GM19372 (cell line): ENCODE results near the gene XRN1.
"Not testable (repeated sequence)": the region's sequence is repeated elsewhere in the genome, so short reads cannot be mapped to it uniquely, and the experiment has no call there.

Experiments
- ATAC-seq: cut with Tn5 transposase; IDR thresholded peaks from one replicate; pipeline ENCODE4 v1.9.1; 2021; ENCODE audit warnings: mild to moderate bottlenecking, low read depth, moderate library complexity; ENCODE audit not compliant: unreplicated experiment

The XRN1 gene

DNA sequence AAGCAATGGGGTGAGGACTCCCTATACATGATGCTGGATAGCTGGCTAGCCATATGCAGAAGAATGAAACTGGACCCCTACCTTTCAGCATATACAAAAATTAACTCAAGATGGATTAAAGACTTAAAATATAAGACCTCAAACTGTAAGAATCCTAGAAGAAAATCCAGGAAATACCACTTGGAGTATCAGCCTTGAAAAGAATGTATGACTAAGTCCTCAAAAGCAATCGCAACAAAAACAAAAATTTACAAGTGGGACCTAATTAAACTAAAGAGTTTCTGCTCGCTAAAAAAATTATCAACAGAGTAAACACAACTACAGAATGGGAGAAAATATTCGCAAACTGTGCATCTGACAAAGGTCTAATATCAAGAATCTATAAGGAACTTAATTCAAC lies 94.3 kb downstream of the XRN1 start:
- no peak for ATAC-seq

DNA sequence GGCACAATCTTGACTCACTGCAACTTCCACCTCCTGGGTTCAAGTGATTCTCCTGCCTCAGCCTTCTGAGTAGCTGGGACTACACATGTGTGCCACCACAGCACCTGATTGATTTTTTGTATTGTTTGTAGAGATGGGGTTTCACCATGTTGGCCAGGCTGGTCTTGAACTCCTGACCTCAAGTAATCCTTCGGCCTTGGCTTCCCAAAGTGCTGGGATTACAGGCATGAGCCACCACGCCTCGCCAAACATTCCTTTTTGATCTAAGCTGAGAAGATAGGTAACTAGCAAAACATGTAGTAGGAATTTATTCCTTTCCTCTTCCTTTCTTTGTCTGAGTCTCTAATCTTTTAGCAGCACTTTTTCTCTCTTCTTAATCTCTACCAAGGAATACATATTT lies 95.1 kb downstream of the XRN1 start:
- ATAC-seq = not testable (repeated sequence)

- ATAC-seq = no peak
Observed at GRCh38 chr3:142348460-142348859, 99.4 kb downstream of the XRN1 start.

- no peak for ATAC-seq
Observed at GRCh38 chr3:142337994-142338393, 109.8 kb downstream of the XRN1 start.

- no peak for ATAC-seq
Observed at GRCh38 chr3:142332390-142332789, 115.4 kb downstream of the XRN1 start.

DNA sequence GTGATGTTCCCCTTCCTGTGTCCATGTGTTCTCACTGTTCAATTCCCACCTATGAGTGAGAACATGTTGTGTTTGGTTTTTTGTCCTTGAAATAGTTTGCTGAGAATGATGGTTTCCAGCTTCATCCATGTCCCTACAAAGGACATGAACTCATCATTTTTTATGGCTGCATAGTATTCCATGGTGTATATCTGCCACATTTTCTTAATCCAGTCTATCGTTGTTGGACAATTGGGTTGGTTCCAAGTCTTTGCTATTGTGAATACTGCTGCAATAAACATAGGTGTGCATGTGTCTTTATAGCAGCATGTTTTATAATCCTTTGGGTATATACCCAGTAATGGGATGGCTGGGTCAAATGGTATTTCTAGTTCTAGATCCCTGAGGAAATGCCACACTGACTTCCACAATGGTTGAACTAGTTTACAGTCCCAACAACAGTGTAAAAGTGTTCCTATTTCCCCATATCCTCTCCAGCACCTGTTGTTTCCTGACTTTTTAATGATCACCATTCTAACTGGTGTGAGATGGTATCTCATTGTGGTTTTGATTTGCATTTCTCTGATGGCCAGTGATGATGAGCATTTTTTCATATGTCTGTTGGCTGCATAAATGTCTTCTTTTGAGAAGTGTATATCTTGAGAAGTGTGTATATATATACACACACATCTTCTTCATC lies 123.4 kb downstream of the XRN1 start:
- not testable (repeated sequence) for ATAC-seq

- no peak for ATAC-seq
Observed at GRCh38 chr3:142319912-142320311, 127.9 kb downstream of the XRN1 start.

DNA sequence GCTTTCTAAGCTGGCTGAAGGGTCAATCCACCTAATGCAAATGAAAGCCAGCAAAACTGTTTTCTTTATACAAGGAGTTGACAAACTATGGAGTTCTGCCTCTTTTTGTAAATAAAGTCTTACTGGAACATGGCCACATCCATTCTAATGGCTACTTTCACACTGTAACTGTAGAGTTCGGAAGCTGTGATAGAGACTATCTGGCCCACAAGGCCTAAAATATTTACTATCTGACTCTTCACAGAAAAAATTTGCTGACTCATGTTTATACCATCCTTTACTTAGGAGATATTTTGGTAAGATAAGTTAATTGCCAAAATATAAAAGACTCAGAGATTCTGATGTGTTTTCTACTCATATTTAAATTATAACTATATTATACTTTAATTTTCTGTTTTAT lies 128.7 kb downstream of the XRN1 start:
- no peak for ATAC-seq

DNA sequence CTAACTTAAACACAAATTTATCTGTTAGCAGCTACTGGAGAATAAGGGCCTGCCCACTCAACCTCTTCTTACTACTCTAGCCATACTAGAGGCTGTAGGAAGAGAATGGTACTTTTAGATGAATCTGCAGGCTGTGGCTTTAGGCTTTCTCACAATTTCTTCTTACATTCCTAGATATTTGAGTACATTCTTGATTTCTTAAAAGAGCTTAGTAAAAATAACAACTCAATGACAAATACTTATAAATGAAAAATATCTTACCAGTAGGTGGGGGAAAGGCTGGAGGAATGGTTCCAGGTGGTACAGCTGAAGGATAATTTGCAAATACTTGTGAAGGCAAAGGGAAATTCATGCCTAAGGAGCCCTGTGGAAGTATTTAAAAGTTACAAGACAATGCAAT lies 129.5 kb downstream of the XRN1 start:
- no peak for ATAC-seq

DNA sequence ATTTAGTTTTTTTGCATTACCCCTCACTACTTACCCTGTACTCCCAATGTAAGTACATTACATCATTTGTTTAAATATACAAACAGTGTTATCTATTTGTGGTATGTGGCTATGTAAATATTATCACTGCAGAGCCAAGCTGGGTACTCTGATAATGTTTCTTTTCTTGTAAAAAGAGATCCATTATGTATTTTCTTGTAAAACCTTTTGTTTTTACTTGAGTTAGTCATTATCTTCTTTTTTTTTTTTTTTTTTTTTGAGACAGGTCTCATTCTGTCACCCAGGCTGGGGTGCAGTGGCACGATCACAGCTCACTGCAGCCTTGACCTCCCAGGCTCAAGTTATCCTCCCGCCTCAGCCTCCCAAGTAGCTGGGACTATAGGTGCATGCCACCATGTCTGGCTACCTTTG lies 131.9 kb downstream of the XRN1 start:
- ATAC-seq = not testable (repeated sequence)

DNA sequence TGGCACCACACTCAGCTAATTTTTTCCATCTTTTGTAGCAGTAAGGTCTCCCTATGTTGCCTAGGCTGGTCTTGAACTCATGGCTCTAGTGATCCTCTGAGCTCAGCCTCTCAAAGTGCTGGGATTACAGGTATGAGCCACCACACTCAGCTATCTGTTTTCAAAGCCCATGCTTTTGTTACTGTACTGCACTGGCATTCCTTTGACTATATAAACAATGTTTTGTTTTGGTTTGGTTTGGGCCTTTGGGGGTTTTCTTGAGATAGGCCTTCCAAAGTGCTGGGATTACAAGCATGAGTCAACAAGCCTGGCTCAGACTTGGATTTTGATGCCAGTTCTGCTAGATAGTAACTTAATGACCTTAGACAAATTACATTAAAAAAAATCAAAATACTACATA lies 132.8 kb downstream of the XRN1 start:
- no peak for ATAC-seq

- no peak for ATAC-seq
Observed at GRCh38 chr3:142310439-142310838, 137.4 kb downstream of the XRN1 start.

DNA sequence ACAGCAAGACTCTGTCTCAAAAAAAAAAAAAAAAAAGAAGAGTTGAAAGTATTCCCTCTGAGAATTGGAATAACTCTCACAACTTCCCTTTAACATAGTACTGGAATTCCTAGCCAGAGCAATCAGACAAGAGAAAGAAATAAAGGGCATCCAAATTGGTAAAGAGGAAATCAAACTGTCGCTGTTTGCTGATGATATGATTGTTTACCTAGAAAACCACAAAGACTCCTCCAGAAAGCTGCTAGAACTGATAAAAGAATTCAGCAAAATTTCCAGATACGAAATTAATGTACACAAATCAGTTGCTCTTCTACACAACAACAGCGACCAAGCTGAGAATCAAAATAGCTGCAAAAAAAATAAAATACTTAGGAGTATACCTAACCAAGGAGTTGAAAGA lies 145.0 kb downstream of the XRN1 start:
- ATAC-seq = not testable (repeated sequence)

GRCh38 chr3:142298626-142299025 lies 149.2 kb downstream of the XRN1 start:
- no peak for ATAC-seq

- no peak for ATAC-seq
Observed at GRCh38 chr3:142296507-142296906, 151.3 kb downstream of the XRN1 start.

- ATAC-seq = no peak
Observed at GRCh38 chr3:142287866-142288638, 159.8 kb downstream of the XRN1 start.

DNA sequence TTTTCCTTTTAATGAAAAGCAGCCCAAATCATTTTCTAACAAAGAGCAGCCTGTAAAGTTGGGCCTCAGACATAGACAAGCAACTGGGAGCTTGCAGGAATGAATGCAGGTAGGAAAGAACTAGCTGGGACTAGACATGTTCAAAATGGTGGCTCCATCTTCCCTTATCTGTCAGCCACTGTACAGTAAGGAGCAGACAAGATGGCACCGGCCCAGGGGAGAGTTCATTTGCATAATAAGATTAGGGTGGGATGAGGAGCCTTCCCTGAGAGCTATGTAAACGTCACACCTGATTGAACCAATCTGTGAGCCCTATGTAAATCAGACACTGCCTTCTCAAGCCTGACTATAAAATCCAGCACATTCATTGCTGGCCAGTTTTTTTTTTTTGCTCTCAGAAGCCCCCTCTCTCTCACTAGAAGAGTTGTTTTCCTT lies 162.7 kb downstream of the XRN1 start:
- no peak for ATAC-seq

DNA sequence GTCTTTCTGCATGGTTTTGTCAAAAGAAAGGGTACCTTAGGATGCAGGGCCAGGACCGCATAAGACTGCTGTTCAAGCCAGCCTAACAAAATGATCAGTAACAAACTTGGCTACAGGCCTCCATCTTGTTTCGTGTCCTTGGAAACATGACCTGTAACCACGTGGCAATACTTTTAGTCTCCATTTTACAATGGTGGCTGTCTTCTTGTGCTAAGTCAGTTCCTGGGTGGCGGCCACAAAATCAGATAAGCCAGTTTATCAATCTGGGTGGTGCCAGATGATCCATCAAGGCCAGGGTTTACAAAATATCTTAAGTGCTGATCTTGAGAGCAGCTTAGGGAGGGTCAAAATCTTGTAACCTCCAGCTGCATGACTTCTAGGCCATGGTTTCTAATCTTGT lies 165.3 kb downstream of the XRN1 start:
- ATAC-seq = no peak

DNA sequence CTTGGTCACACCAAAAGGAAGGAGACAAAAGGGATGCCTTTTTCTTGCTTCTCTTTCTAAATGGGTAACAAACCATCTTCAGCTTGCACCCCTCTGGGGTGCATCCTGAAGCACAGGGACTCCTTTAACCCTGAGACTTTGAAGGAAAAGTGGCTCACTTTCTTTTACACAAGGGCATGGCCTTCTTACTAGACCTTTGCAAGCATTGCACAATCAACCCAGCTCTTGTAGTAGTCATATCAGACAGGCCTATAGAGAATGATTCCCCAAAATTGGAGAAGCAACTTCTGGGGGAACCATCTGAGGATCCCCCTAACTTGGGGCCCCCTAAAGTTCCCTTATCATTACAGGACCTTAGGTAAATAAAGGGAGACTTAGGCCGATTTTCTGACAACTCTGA lies 166.4 kb downstream of the XRN1 start:
- ATAC-seq = no peak

- peak; percentile 78 for ATAC-seq
Observed at GRCh38 chr3:142279965-142280590, 167.8 kb downstream of the XRN1 start.

DNA sequence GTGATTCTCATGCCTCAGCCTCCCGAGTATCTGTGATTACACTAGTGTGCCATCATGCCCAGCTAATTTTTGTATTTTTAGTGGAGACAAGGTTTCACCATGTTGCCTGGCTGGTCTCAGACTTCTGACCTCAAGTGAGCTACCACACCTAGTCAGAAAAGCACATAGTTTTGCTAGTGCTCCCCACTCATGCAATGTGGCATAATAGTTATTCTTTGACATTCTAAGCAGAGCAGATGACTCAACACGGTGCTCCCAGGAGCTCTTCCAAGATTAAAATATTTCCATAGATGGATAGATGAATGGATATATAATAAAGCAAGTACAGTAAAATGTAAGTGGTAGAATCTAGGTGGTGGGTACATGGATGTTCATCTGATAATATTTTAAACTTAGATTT lies 169.4 kb downstream of the XRN1 start:
- no peak for ATAC-seq

DNA sequence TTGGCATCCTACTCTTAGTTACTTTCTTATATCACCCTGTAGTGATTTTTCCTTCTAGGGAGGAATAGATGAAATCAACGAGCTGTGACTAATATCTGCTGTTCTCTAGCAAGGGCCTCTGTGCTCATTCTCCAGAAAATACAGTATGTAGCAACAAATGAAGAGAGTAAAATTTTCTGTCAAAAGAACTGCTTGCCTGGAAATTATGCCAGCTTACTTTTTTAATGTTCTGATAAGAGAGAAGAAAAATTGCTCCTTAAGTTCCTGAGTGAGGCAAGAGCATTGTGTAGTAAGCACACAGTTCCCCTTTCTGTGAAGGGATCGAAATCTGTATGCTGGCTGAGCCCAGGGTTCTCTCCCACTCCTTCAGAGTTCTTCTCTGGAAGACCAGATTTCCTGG lies 171.1 kb downstream of the XRN1 start:
- ATAC-seq = no peak
